GM18907 (cell line): Measurements from ENCODE around the gene ABCC1.

Source experiments
- ATAC-seq: cut with Tn5 transposase; IDR thresholded peaks from one replicate; pipeline ENCODE4 v1.9.1; 2021; ENCODE audit warnings: mild to moderate bottlenecking, moderate library complexity; ENCODE audit not compliant: unreplicated experiment

The ABCC1 gene

GRCh38 chr16:16038950-16039349 lies 89.5 kb downstream of the ABCC1 start:
- no peak for ATAC-seq

GRCh38 chr16:16041196-16041892 lies 91.9 kb downstream of the ABCC1 start:
- ATAC-seq: no peak

DNA sequence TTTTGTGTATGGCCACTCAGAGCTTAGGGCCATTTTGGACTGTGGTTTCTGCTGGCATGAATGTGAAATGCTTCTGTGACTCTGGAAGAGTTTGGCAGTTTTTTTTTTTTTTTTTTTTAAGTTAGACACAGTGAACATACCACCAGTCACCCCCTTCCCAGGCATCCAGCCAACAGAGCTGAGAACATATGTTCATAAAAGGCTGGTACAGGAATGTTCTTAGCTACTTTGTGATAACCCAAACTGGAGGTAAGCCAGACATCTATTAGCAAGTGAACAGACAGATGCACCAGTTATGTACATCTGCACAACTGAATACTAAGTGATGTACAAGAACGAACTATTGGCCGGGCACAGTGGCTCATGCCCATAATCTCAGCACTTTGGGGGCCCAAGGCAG lies 92.7 kb downstream of the ABCC1 start:
- ATAC-seq: no peak

DNA sequence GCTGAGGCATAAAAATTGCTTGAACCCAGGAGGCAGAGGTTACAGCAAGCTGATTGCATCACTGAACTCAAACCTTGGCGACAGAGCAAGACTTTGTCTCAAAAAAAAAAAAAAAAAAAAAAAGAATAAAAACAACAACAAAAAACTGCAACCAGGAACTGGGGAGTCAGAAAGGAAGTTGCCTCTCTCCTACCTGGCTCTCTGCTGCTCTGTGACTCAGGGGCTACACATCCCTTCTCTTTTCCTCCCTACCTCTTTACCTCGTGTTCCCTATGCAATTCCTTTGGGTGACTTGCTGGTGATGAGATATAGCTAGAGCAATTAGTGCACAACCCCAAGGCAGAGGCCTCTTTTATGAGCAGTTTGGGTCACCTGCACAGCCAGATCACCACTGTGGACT lies 95.9 kb downstream of the ABCC1 start:
- ATAC-seq: no peak

- ATAC-seq: no peak
These were observed 96.5 kb downstream of the ABCC1 start for GRCh38 chr16:16045879-16046278.

DNA sequence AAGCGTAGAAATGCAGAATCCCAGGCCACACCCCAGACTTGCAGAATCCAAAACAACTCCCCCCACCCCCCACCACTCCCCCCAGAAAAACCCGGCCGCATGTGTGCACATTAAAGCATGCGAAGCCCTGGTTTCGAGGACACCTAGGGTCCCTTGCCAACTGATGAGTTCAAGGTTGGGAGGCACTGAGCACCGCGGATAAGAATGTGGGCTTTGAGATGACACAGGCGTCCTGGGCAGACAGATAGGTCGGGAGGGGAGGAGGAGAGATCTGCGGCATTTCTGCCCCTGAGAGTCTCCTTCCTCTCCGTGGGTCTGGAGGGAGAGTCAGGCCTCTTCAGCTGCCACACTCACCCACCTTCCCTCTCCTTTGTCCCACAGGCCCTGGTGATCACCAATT lies 98.3 kb downstream of the ABCC1 start:
- no peak for ATAC-seq

- ATAC-seq: no peak
These were observed 99.6 kb downstream of the ABCC1 start for GRCh38 chr16:16048904-16049582.

DNA sequence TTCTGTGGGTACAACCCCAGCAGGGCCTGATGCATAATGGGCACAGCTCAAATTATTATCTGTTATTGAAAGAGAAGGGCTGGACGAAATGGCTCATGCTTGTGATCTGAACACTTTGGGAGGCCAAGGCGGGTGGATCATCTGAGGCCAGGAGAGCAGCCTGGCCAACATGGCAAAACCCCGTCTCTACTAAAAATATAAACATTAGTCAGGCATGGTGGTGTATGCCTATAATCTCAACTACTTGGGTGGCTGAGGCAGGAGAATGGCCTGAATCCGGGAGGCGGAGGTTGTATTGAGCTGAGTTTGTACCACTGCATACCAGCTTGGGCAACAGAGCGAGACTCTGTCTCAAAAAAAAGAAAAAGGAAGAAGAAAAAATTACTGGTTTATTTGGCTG lies 100.7 kb downstream of the ABCC1 start:
- ATAC-seq: no peak

DNA sequence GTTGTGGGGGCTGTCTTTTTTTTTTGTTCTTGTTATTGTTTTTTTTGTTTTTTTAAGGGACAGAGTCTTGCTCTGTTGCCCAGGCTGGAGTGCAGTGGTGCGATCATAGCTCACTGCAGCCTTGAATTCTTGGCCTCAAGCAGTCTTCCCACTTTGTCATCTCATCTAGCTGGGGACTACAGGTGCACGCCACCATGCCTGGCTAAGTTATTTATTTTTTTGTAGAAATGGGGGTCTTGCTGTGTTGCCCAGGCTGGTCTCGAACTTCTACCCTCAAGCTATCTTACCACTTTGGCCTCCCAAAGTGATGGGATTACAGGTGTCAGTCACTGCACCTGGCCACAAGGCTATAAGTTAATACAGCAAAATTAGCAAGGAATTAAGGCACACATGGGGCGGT lies 101.7 kb downstream of the ABCC1 start:
- ATAC-seq: no peak

DNA sequence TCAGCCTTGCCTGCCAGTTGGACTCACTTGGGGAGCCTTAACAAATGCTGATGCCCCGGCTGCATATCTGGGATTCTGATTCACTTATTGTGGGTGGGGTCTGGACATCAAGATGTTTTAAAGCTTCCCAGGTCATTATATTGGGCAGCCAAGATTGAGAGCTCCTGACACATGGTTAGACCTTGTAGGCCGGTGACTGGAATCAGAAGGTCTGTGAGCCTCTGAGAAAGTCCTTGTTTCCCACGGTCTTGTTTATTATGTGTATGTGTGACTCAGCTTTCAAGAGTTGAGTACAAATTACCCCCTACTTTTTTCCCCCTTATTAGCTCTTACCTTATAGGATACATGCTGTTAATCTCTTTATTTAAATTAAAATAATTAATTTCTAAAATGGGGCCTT lies 103.5 kb downstream of the ABCC1 start:
- no peak for ATAC-seq

DNA sequence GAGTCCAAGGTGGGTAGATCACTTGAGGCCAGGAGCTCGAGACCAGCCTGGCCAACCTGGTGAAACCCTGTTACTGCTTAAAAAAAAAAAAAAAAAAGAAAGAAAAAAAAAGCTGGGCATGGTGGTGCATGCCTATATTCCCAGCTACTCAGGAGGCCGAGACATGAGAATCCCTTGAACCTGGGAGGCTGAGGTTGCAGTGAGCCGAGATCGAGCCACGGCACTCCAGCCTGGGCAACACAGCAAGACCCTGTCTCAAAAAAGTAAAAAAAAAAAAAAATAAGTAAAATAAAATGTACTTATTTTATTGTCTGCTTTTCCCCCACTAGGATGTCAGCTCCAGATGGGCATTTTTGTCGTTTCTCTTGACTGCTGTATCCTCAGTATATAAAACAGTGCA lies 107.7 kb downstream of the ABCC1 start:
- no peak for ATAC-seq

DNA sequence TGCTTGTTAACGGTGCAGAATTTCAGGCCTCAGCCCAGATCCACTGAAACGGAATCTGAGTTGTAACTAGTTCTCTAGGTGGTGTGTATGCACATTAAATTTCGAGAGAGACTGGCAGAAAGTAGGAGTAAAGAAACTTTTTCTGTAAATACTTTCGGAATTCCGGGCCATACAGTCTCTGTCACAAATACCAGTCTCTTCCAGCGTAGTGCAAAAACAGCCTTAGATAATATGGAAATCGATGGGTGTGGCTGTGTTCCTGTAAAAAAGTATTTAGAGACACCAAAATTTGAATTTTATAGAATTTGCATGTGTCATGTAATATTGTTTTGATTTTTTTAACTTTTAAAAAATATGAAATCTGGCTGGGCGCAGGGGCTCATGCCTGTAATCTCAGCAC lies 109.7 kb downstream of the ABCC1 start:
- no peak for ATAC-seq

- no peak for ATAC-seq
These were observed 110.6 kb downstream of the ABCC1 start for GRCh38 chr16:16059895-16060590.

- no peak for ATAC-seq
These were observed 112.9 kb downstream of the ABCC1 start for GRCh38 chr16:16062023-16062937.

- no peak for ATAC-seq
These were observed 114.3 kb downstream of the ABCC1 start for GRCh38 chr16:16063683-16064082.

GRCh38 chr16:16064874-16065384 lies 115.5 kb downstream of the ABCC1 start:
- no peak for ATAC-seq

DNA sequence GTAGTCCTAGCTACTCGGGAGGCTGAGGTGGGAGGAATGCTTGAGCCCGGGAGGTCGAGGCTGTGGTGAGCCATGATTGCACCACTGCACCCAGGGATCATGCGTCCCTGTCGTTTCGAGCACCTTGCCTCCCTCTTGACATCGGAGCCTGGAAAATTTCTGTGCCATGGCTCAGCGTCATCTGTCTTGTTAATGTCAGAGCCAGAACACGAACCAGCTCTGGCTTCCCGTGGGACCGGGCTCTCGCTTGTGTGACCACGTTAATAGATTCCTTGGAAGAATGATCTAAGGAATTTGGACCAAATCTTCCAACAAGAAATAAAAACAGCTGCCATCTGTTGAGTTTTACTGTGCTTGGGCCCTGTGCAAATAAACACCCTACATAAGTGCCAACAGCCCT lies 117.7 kb downstream of the ABCC1 start:
- no peak for ATAC-seq

GRCh38 chr16:16071631-16072244 lies 122.3 kb downstream of the ABCC1 start:
- ATAC-seq: no peak

DNA sequence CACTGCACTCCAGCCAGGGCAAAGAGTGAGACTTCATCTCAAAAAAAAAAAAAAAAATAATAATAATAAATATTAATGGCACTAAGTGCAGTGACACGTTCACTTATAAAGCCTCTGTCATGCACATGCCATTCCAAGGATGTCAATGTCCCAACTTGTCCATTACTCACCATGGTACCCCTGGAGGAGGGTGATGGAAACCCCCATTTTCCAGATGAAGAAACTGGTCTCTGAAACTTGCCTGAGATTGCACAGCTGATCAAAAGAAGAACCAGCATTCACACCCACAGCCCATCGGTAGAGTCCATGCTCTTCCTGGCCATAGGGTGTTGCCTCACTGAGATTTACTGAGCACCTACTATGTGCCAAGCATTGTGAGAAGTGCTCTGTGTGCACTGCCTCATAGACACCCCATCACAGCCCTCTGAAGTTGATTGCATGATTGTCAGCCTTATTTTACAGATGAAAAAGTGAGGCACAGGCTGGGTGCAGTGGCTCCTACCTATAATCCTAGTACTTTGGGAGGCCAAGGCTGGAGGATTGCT lies 123.7 kb downstream of the ABCC1 start:
- no peak for ATAC-seq
